ENCODE measurements around the gene P3H3. TPM values are rescaled to one million over a fixed set of nuclear protein-coding genes. Genes with fewer than 3 reads are reported as not detected.
"Not testable (repeated sequence)": the region's sequence is repeated elsewhere in the genome, so short reads cannot be mapped to it uniquely, and the experiment has no call there.

The P3H3 gene
- total RNA-seq, 1 experiment from 2014 or later = 45.6 TPM

GRCh38 chr12:6884539-6884938 is 56.3 kb downstream of the P3H3 start:
- DNase-seq = no peak
- H3K9me3 ChIP-seq = no peaks in the 10 kb centered on the region
- peaks cover 5% of the 10 kb centered on the region; the same call in 1 of the 2 replicates for H3K36me3 ChIP-seq
- no peaks in the 10 kb centered on the region for H3K27me3 ChIP-seq
- no peak overlapping the region for H3K4me3 ChIP-seq

- H3K27me3 ChIP-seq, H3K9me3 ChIP-seq, DNase-seq, H3K4me3 ChIP-seq: not testable (repeated sequence)
- peaks cover 11% of the 10 kb centered on the region for H3K36me3 ChIP-seq
These were observed 58.2 kb downstream of the P3H3 start for GRCh38 chr12:6886206-6886999.

- Histone ChIP-seq H3K4me3 (no peak overlapping the region), H3K9me3 (no peaks in the 10 kb centered on the region), H3K27me3 (no peaks in the 10 kb centered on the region), H3K36me3 (peaks cover 11% of the 10 kb centered on the region)
- DNase-seq = no peak
These were observed 59.3 kb downstream of the P3H3 start for GRCh38 chr12:6887460-6887859.

- Histone ChIP-seq H3K27me3 (no peaks in the 10 kb centered on the region), H3K4me3 (no peak overlapping the region), H3K36me3 (peaks cover 11% of the 10 kb centered on the region), H3K9me3 (no peaks in the 10 kb centered on the region)
- no peak for DNase-seq
These were observed 60.2 kb downstream of the P3H3 start for GRCh38 chr12:6888360-6888759.

- not testable (repeated sequence) for H3K9me3 ChIP-seq, H3K27me3 ChIP-seq
These were observed 60.6 kb downstream of the P3H3 start for GRCh38 chr12:6888794-6889193.

More at GRCh38 chr12:6888794-6889193, 60.6 kb downstream of the P3H3 start:
- peaks cover 11% of the 10 kb centered on the region for H3K36me3 ChIP-seq
- DNase-seq, H3K4me3 ChIP-seq: not testable (repeated sequence)

Other genes with a start within 250 kb of the P3H3 start
- 155 and 166 TPM in 2 replicates for gene CHD4, start 221.0 kb upstream of the P3H3 start, total RNA-seq (2014; rRNA removed; shearing (Covaris generic); ENCODE audit: low replicate concordance)
- gene LPAR5, start 192.4 kb upstream of the P3H3 start, total RNA-seq (2014; rRNA removed; shearing (Covaris generic); ENCODE audit: low replicate concordance) = 0.03 TPM in 1 of 2 replicates, not detected in the other
- not detected in 2 replicates for gene ACRBP, start 181.0 kb upstream of the P3H3 start, total RNA-seq (2014; rRNA removed; shearing (Covaris generic); ENCODE audit: low replicate concordance)
- 30.1 and 33.1 TPM in 2 replicates for gene ING4, start 165.3 kb upstream of the P3H3 start, total RNA-seq (2014; rRNA removed; shearing (Covaris generic); ENCODE audit: low replicate concordance)
- 9.3 and 21.9 TPM in 2 replicates for gene ZNF384, start 139.0 kb upstream of the P3H3 start, total RNA-seq (2014; rRNA removed; shearing (Covaris generic); ENCODE audit: low replicate concordance)
- not detected in 2 replicates for gene PIANP, start 127.6 kb upstream of the P3H3 start, total RNA-seq (2014; rRNA removed; shearing (Covaris generic); ENCODE audit: low replicate concordance)
- gene COPS7A, start 104.4 kb upstream of the P3H3 start, total RNA-seq (2014; rRNA removed; shearing (Covaris generic); ENCODE audit: low replicate concordance) = 91.3 and 125 TPM in 2 replicates
- gene MLF2, start 75.3 kb upstream of the P3H3 start, total RNA-seq (2014; rRNA removed; shearing (Covaris generic); ENCODE audit: low replicate concordance) = 178 and 274 TPM in 2 replicates
- gene PTMS, start 62.0 kb upstream of the P3H3 start, total RNA-seq (2014; rRNA removed; shearing (Covaris generic); ENCODE audit: low replicate concordance) = 272 and 328 TPM in 2 replicates
- 0.17 TPM in 1 of 2 replicates, not detected in the other for gene LAG3, start 55.9 kb upstream of the P3H3 start, total RNA-seq (2014; rRNA removed; shearing (Covaris generic); ENCODE audit: low replicate concordance)
- gene CD4, start 38.9 kb upstream of the P3H3 start, total RNA-seq (2014; rRNA removed; shearing (Covaris generic); ENCODE audit: low replicate concordance) = not detected in 2 replicates
- not detected in 2 replicates for gene GPR162, start 6.6 kb upstream of the P3H3 start, total RNA-seq (2014; rRNA removed; shearing (Covaris generic); ENCODE audit: low replicate concordance)
- 0.43 TPM in 1 of 2 replicates, not detected in the other for gene GNB3, start 12.5 kb downstream of the P3H3 start, total RNA-seq (2014; rRNA removed; shearing (Covaris generic); ENCODE audit: low replicate concordance)
- gene CDCA3, start 22.9 kb downstream of the P3H3 start, total RNA-seq (2014; rRNA removed; shearing (Covaris generic); ENCODE audit: low replicate concordance) = 29.8 and 110 TPM in 2 replicates
- 104 and 143 TPM in 2 replicates for gene USP5, start 23.7 kb downstream of the P3H3 start, total RNA-seq (2014; rRNA removed; shearing (Covaris generic); ENCODE audit: low replicate concordance)
- 1,500 and 1,845 TPM in 2 replicates for gene TPI1, start 39.1 kb downstream of the P3H3 start, total RNA-seq (2014; rRNA removed; shearing (Covaris generic); ENCODE audit: low replicate concordance)
- gene SPSB2, start 44.9 kb downstream of the P3H3 start, total RNA-seq (2014; rRNA removed; shearing (Covaris generic); ENCODE audit: low replicate concordance) = 11.4 and 19.9 TPM in 2 replicates
- gene LRRC23, start 76.4 kb downstream of the P3H3 start, total RNA-seq (2014; rRNA removed; shearing (Covaris generic); ENCODE audit: low replicate concordance) = 2.7 and 49.9 TPM in 2 replicates
- gene ENO2, start 86.2 kb downstream of the P3H3 start, total RNA-seq (2014; rRNA removed; shearing (Covaris generic); ENCODE audit: low replicate concordance) = 5.6 and 11.9 TPM in 2 replicates
- gene ATN1, start 99.6 kb downstream of the P3H3 start, total RNA-seq (2014; rRNA removed; shearing (Covaris generic); ENCODE audit: low replicate concordance) = 2.8 and 5.0 TPM in 2 replicates
- not detected in 2 replicates for gene RNU7-1, start 115.4 kb downstream of the P3H3 start, total RNA-seq (2014; rRNA removed; shearing (Covaris generic); ENCODE audit: low replicate concordance)
- 136 and 311 TPM in 2 replicates for gene C12orf57, start 115.6 kb downstream of the P3H3 start, total RNA-seq (2014; rRNA removed; shearing (Covaris generic); ENCODE audit: low replicate concordance)
- gene PTPN6, start 122.9 kb downstream of the P3H3 start, total RNA-seq (2014; rRNA removed; shearing (Covaris generic); ENCODE audit: low replicate concordance) = not detected in 2 replicates
- 349 and 524 TPM in 2 replicates for gene PHB2, start 142.3 kb downstream of the P3H3 start, total RNA-seq (2014; rRNA removed; shearing (Covaris generic); ENCODE audit: low replicate concordance)
- gene EMG1, start 142.5 kb downstream of the P3H3 start, total RNA-seq (2014; rRNA removed; shearing (Covaris generic); ENCODE audit: low replicate concordance) = 23.5 and 56.5 TPM in 2 replicates
- 7.8 and 14.3 TPM in 2 replicates for gene LPCAT3, start 190.1 kb downstream of the P3H3 start, total RNA-seq (2014; rRNA removed; shearing (Covaris generic); ENCODE audit: low replicate concordance)
- gene C1S, start 232.3 kb downstream of the P3H3 start, total RNA-seq (2014; rRNA removed; shearing (Covaris generic); ENCODE audit: low replicate concordance) = 21.2 and 32.6 TPM in 2 replicates

Data from MG63 (cell line).